H9 (cell line): ENCODE results near the gene FJX1. TPM values are rescaled to one million over a fixed set of nuclear protein-coding genes. Genes with fewer than 3 reads are reported as not detected.
A peak's percentile ranks its signal among the peaks of the same experiment; 100 is the strongest.

Experiments used
- DNase-seq: peaks from one replicate; pipeline ENCODE4 v3.0.0-alpha.2; 2017
- H2AFZ ChIP-seq: one replicate; pipeline ENCODE4 v1.6.1; 2013; ENCODE audit warnings: mild to moderate bottlenecking, low read length, control low read depth, moderate library complexity
- H2AK5ac ChIP-seq: 2 replicates; pipeline ENCODE4 v1.6.1; 2013; ENCODE audit warnings: low read length, control low read depth, mixed read lengths; ENCODE audit not compliant: insufficient read length
- H2BK120ac ChIP-seq: one replicate; pipeline ENCODE4 v1.6.1; 2013; ENCODE audit warnings: low read depth, mild to moderate bottlenecking, low read length, control low read depth, inconsistent platforms; ENCODE audit not compliant: poor library complexity, severe bottlenecking
- H2BK12ac ChIP-seq: 2 replicates; pipeline ENCODE4 v1.6.1; 2013; ENCODE audit warnings: low read length, control low read depth, mixed read lengths, low read depth; ENCODE audit not compliant: insufficient read length
- H2BK15ac ChIP-seq: 2 replicates; pipeline ENCODE4 v1.6.1; 2013; ENCODE audit warnings: low read depth, low read length, control low read depth
- H2BK20ac ChIP-seq: one replicate; pipeline ENCODE4 v1.6.1; 2013; ENCODE audit warnings: low read depth, mild to moderate bottlenecking, low read length, control low read depth, inconsistent platforms; ENCODE audit not compliant: poor library complexity, severe bottlenecking
- H2BK5ac ChIP-seq: 2 replicates; pipeline ENCODE4 v1.6.1; 2013; ENCODE audit warnings: low read length, control low read depth, mixed read lengths; ENCODE audit not compliant: insufficient read length
- H3K14ac ChIP-seq: 2 replicates; pipeline ENCODE4 v1.6.1; 2013; ENCODE audit warnings: low read length, control low read depth; ENCODE audit not compliant: insufficient read depth
- H3K18ac ChIP-seq: 2 replicates; pipeline ENCODE4 v1.6.1; 2013; ENCODE audit warnings: low read depth, mild to moderate bottlenecking, mixed read lengths, low read length, control low read depth; ENCODE audit not compliant: insufficient read length
- H3K23ac ChIP-seq: 2 replicates; pipeline ENCODE4 v1.6.1; 2013; ENCODE audit warnings: low read length, control low read depth, mixed read lengths, low read depth; ENCODE audit not compliant: insufficient read length
- H3K23me2 ChIP-seq: 2 replicates; pipeline ENCODE4 v1.6.1; 2013; ENCODE audit warnings: low read depth, mild to moderate bottlenecking, mixed read lengths, low read length, control low read depth; ENCODE audit not compliant: insufficient read length, poor library complexity, severe bottlenecking
- H3K27ac ChIP-seq: 2 replicates; pipeline ENCODE4 v1.5.1; 2013; ENCODE audit warnings: low read length, control low read depth, mixed read lengths, low read depth; ENCODE audit not compliant: insufficient read length
- H3K27me3 ChIP-seq: 2 replicates; pipeline ENCODE4 v1.6.1; 2013; ENCODE audit warnings: low read length, control low read depth, inconsistent platforms; ENCODE audit not compliant: insufficient read depth
- H3K4ac ChIP-seq: 2 replicates; pipeline ENCODE4 v1.6.1; 2013; ENCODE audit warnings: low read depth, mild to moderate bottlenecking, control low read depth, inconsistent platforms, low read length, moderate library complexity
- H3K4me1 ChIP-seq: 2 replicates; pipeline ENCODE4 v1.6.1; 2013; ENCODE audit warnings: low read length, control low read depth, inconsistent platforms; ENCODE audit not compliant: insufficient read depth
- H3K4me2 ChIP-seq: 2 replicates; pipeline ENCODE4 v1.6.1; 2013; ENCODE audit warnings: low read length, control low read depth, mixed read lengths; ENCODE audit not compliant: insufficient read length, insufficient read depth
- H3K56ac ChIP-seq: 2 replicates; pipeline ENCODE4 v1.6.1; 2013; ENCODE audit warnings: low read depth, mild to moderate bottlenecking, mixed read lengths, low read length, control low read depth; ENCODE audit not compliant: insufficient read length
- H3K79me1 ChIP-seq: 2 replicates; pipeline ENCODE4 v1.6.1; 2013; ENCODE audit warnings: low read depth, mild to moderate bottlenecking, moderate library complexity, low read length, control low read depth, inconsistent platforms; ENCODE audit not compliant: insufficient read depth, poor library complexity, severe bottlenecking
- H3K79me2 ChIP-seq: 2 replicates; pipeline ENCODE4 v1.6.1; 2013; ENCODE audit warnings: low read length, control low read depth, inconsistent platforms; ENCODE audit not compliant: insufficient read depth
- H3K9ac ChIP-seq: 2 replicates; pipeline ENCODE4 v1.6.1; 2013; ENCODE audit warnings: low read length, control low read depth, mixed read lengths; ENCODE audit not compliant: insufficient read length; ENCODE audit errors: extremely low read depth
- H3K9me3 ChIP-seq: one replicate; pipeline ENCODE4 v1.6.1; 2013; ENCODE audit warnings: low read depth, low read length, inconsistent platforms; ENCODE audit not compliant: control insufficient read depth
- H3T11ph ChIP-seq: one replicate; pipeline ENCODE4 v1.6.1; 2013; ENCODE audit warnings: mild to moderate bottlenecking, low read length, control low read depth, inconsistent platforms
- H4K20me1 ChIP-seq: one replicate; pipeline ENCODE4 v1.6.1; 2013; ENCODE audit not compliant: control insufficient read depth, insufficient read length, insufficient read depth
- H4K5ac ChIP-seq: 2 replicates; pipeline ENCODE4 v1.6.1; 2013; ENCODE audit warnings: low read depth, mild to moderate bottlenecking, mixed read lengths, low read length, control low read depth; ENCODE audit not compliant: insufficient read length
- H4K8ac ChIP-seq: replicated peaks from 2 replicates; pipeline ENCODE4 v1.6.1; 2013; ENCODE audit warnings: low read length, control low read depth, mixed read lengths, low read depth; ENCODE audit not compliant: insufficient read length
- H4K91ac ChIP-seq: 2 replicates; pipeline ENCODE4 v1.6.1; 2013; ENCODE audit warnings: low read depth, mild to moderate bottlenecking, moderate library complexity, mixed read lengths, low read length, control low read depth; ENCODE audit not compliant: insufficient read length
- H3K27ac Mint-ChIP-seq, 3 experiments: 2 replicates in 2 of 3; 3 replicates in 1 of 3; pipeline ENCODE4 v1.8.0; 2020 to 2021; ENCODE audit warnings: mixed read lengths in 3 of 3, mild to moderate bottlenecking in 1 of 3, moderate library complexity in 1 of 3
- H3K27me3 Mint-ChIP-seq: 2 replicates; pipeline ENCODE4 v1.8.0; 2021; ENCODE audit warnings: low read depth, mild to moderate bottlenecking, moderate library complexity, mixed read lengths
- H3K36me3 Mint-ChIP-seq, 3 experiments: 2 replicates in 2 of 3; 3 replicates in 1 of 3; pipeline ENCODE4 v1.8.0; 2020 to 2021; ENCODE audit warnings: low read depth in 3 of 3, mixed read lengths in 3 of 3; ENCODE audit not compliant: insufficient read depth in 1 of 3
- H3K4me1 Mint-ChIP-seq, 2 experiments: 2 replicates each; pipeline ENCODE4 v1.8.0; 2020; ENCODE audit warnings: mixed read lengths in 2 of 2
- H3K4me3 Mint-ChIP-seq, 2 experiments: 2 replicates in 1 of 2; 3 replicates in 1 of 2; pipeline ENCODE4 v1.8.0; 2020 to 2021; ENCODE audit warnings: mild to moderate bottlenecking in 2 of 2, mixed read lengths in 2 of 2, moderate library complexity in 1 of 2
- H3K9me3 Mint-ChIP-seq, 2 experiments: 2 replicates in 1 of 2; 3 replicates in 1 of 2; pipeline ENCODE4 v1.8.0; 2020; ENCODE audit warnings: mild to moderate bottlenecking in 2 of 2, mixed read lengths in 2 of 2, moderate library complexity in 1 of 2
- WGBS: extraction: QIAGEN DNeasy Blood & Tissue Kit; methylation state at CpG from one replicate; pipeline ENCODE4 v1.1.7; 2013; ENCODE audit warnings: missing lambda C conversion rate, low lambda C conversion rate, mixed read lengths; ENCODE audit not compliant: insufficient read length; ENCODE audit errors: extremely low coverage; 5-methylcytosine and 5-hydroxymethylcytosine counted together
- total RNA-seq: library from RNA; stranded (reverse); gene quantifications from 2 replicates; pipeline ENCODE4 v1.2.1, GENCODE V29; 2021
- TF ChIP-seq, protein P1 (sequence below): fragments of 200-600 bp; sonication (generic); conservative IDR thresholded peaks from 3 replicates; pipeline ENCODE4 v1.8.0; 2021; ENCODE audit warnings: antibody characterized with exemption, mild to moderate bottlenecking

FJX1 gene
- total RNA-seq, 1 experiment from 2014 or later, result 11.5 TPM

DNA sequence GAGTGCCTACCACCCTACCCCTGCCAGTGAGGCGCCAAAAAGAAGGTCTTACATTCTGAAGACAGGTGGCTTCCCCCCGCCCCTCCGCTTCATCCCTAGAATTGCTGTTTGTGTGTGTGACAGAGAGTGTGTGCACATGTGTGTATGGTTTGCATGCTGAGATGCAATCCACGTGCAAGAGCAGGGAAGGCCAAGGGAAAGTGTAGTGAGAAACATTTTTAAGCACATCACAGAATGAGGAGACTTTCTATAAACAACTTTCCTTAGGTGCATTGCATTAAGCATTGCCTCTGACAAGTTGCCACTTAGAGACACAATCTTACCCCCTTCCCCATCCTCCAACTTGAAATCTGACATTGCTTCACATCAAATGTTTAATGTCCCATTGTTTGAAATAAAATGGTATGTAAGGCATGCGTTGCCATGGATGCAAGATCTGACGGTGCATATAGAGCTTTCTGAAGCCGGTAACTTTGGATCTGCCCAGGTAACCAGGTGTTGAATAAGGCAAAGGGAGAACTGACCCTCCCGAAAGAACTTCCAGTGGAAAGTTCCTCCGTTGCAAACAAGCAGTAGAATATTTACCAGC lies 21.4 kb downstream of the FJX1 start:
- Mint-ChIP-seq H3K9me3 (no peaks in the 10 kb centered on the region), H3K4me3 (no peak overlapping the region)
- no peak overlapping the region for H2BK20ac ChIP-seq

More for the DNA sequence above, 21.4 kb downstream of the FJX1 start:
- Histone ChIP-seq H2BK15ac (no peak overlapping the region), H3K9me3 (no peaks in the 10 kb centered on the region), H4K5ac (no peak overlapping the region), H2BK12ac (no peak overlapping the region), H3K14ac (peak overlapping the region; percentile 41; the same call in 1 of the 2 replicates), H4K8ac (no peak overlapping the region), H3K79me1 (no peaks in the 10 kb centered on the region), H4K20me1 (no peaks in the 10 kb centered on the region), H3K18ac (peak overlapping the region; percentile 73), H3K9ac (no peak overlapping the region), H3T11ph (no peak overlapping the region), H3K56ac (no peak overlapping the region), H3K4ac (no peak overlapping the region), H3K4me2 (no peak overlapping the region), H4K91ac (no peak overlapping the region), H3K23me2 (no peaks in the 10 kb centered on the region), H2AFZ (no peak overlapping the region), H3K23ac (no peak overlapping the region), H3K27ac (no peak overlapping the region), H3K4me1 (no peaks in the 10 kb centered on the region; the same call in 1 of the 2 replicates), H2BK120ac (no peak overlapping the region), H3K79me2 (no peaks in the 10 kb centered on the region), H2AK5ac (no peak overlapping the region), H3K27me3 (no peaks in the 10 kb centered on the region), H2BK5ac (no peak overlapping the region)
- no CpG with 5 or more reads among the region's 9 CpGs for WGBS
- TF ChIP-seq, protein P1, sequence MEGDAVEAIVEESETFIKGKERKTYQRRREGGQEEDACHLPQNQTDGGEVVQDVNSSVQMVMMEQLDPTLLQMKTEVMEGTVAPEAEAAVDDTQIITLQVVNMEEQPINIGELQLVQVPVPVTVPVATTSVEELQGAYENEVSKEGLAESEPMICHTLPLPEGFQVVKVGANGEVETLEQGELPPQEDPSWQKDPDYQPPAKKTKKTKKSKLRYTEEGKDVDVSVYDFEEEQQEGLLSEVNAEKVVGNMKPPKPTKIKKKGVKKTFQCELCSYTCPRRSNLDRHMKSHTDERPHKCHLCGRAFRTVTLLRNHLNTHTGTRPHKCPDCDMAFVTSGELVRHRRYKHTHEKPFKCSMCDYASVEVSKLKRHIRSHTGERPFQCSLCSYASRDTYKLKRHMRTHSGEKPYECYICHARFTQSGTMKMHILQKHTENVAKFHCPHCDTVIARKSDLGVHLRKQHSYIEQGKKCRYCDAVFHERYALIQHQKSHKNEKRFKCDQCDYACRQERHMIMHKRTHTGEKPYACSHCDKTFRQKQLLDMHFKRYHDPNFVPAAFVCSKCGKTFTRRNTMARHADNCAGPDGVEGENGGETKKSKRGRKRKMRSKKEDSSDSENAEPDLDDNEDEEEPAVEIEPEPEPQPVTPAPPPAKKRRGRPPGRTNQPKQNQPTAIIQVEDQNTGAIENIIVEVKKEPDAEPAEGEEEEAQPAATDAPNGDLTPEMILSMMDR, result no peak
- Mint-ChIP-seq H3K4me1 (peaks cover 8 to 10% of the 10 kb centered on the region in 2 experiments), H3K36me3 (no peaks in the 10 kb centered on the region), H3K27me3 (peaks cover 11% of the 10 kb centered on the region), H3K27ac (no peak overlapping the region)
- DNase-seq, result no peak
